Immature natural killer cell (primary cell): ENCODE measurements around the gene ZKSCAN2. TPM values are rescaled to one million over a fixed set of nuclear protein-coding genes. Genes with fewer than 3 reads are reported as not detected.

Experiments used
- DNase-seq, 3 donors: peaks; one replicate each; pipeline ENCODE4 v3.0.0; 2022; ENCODE audit warnings: mixed read lengths in 1 of 3
- H3K27ac Mint-ChIP-seq, 6 donors: one replicate each; pipeline ENCODE4 v1.8.0; 2020; ENCODE audit warnings: mixed read lengths in 6 of 6, mild to moderate bottlenecking in 5 of 6, inconsistent platforms in 4 of 6, moderate library complexity in 3 of 6
- H3K27me3 Mint-ChIP-seq, 3 donors: one replicate each; pipeline ENCODE4 v1.8.0; 2020 to 2021; ENCODE audit warnings: low read depth in 3 of 3, mild to moderate bottlenecking in 3 of 3, mixed read lengths in 3 of 3, moderate library complexity in 3 of 3, inconsistent platforms in 1 of 3
- H3K36me3 Mint-ChIP-seq, 3 donors: one replicate each; pipeline ENCODE4 v1.8.0; 2020; ENCODE audit warnings: mixed read lengths in 3 of 3, inconsistent platforms in 2 of 3, mild to moderate bottlenecking in 2 of 3
- H3K4me1 Mint-ChIP-seq, 2 donors: one replicate each; pipeline ENCODE4 v1.8.0; 2020; ENCODE audit warnings: inconsistent platforms in 2 of 2, mild to moderate bottlenecking in 2 of 2, mixed read lengths in 2 of 2, moderate library complexity in 1 of 2
- H3K4me3 Mint-ChIP-seq, 5 donors: one replicate each; pipeline ENCODE4 v1.8.0; 2020; ENCODE audit warnings: mild to moderate bottlenecking in 5 of 5, mixed read lengths in 5 of 5, inconsistent platforms in 3 of 5, moderate library complexity in 3 of 5
- H3K9me3 Mint-ChIP-seq, 6 donors: one replicate each; pipeline ENCODE4 v1.8.0; 2020; ENCODE audit warnings: mild to moderate bottlenecking in 6 of 6, mixed read lengths in 6 of 6, inconsistent platforms in 4 of 6, moderate library complexity in 3 of 6
- polyA plus RNA-seq, 3 donors: library from polyadenylated mRNA; unstranded; fragments of 300-500 nt; fragmentation: Illumina TruSeq; gene quantifications; one replicate each; pipeline ENCODE4 v1.2.3, GENCODE V29; 2021

ZKSCAN2 gene
- 1 to 10 TPM in 2 of 3 donors, under 1 TPM in 1; 0.86 to 2.7 (median 1.5) TPM for polyA plus RNA-seq

- peak; percentile 81 to 85 (median 83) for DNase-seq
- Mint-ChIP-seq H3K36me3 (peaks cover 0 to 3% (median 0%) of the 10 kb centered on the region in 3 donors), H3K4me3 (peak within 1 kb of the TSS; percentile 94 to 97 (median 95)), H3K4me1 (peaks cover 45 to 54% of the 10 kb centered on the region in 2 donors), H3K27me3 (peaks cover 12 to 17% (median 12%) of the 10 kb centered on the region in 3 donors), H3K9me3 (no peaks in the 10 kb centered on the region), H3K27ac (peak within 1 kb of the TSS; percentile 85 to 98 (median 95))
Observed at GRCh38 chr16:25257470-25257955, at the start of gene ZKSCAN2. Gene ZKSCAN2 (minus strand): TSS chr16:25257845. CDS start chr16:25257127, 718 bp downstream.

GRCh38 chr16:25299792-25300590 lies 42.3 kb upstream of the ZKSCAN2 start:
- no peak overlapping the region for H3K4me3 Mint-ChIP-seq
- peaks cover 0 to 6% (median 3%) of the 10 kb centered on the region in 3 donors for H3K27me3 Mint-ChIP-seq
- H3K9me3 Mint-ChIP-seq: peaks cover 0 to 4% (median 0%) of the 10 kb centered on the region in 6 donors
- no peak overlapping the region for H3K27ac Mint-ChIP-seq
- H3K4me1 Mint-ChIP-seq: no peaks in the 10 kb centered on the region
- no peak for DNase-seq
- peaks cover 0 to 4% (median 0%) of the 10 kb centered on the region in 3 donors for H3K36me3 Mint-ChIP-seq

GRCh38 chr16:25298165-25298872 lies 40.7 kb upstream of the ZKSCAN2 start:
- Mint-ChIP-seq H3K4me1 (no peaks in the 10 kb centered on the region), H3K9me3 (no peaks in the 10 kb centered on the region), H3K36me3 (peaks cover 0 to 4% (median under 1%) of the 10 kb centered on the region in 3 donors), H3K27me3 (peaks cover 0 to 6% (median 3%) of the 10 kb centered on the region in 3 donors), H3K4me3 (no peak overlapping the region), H3K27ac (no peak overlapping the region)
- DNase-seq: no peak

- peaks cover 0 to 6% (median 4%) of the 10 kb centered on the region in 3 donors for H3K36me3 Mint-ChIP-seq
Observed at GRCh38 chr16:25297151-25297787, 39.6 kb upstream of the ZKSCAN2 start.

GRCh38 chr16:25291580-25291979 lies 33.9 kb upstream of the ZKSCAN2 start:
- H3K4me3 Mint-ChIP-seq: no peak overlapping the region
- DNase-seq: no peak
- peaks cover 0 to 4% (median 0%) of the 10 kb centered on the region in 6 donors for H3K9me3 Mint-ChIP-seq
- H3K27ac Mint-ChIP-seq: no peak overlapping the region
- H3K36me3 Mint-ChIP-seq: peaks cover 0 to 17% (median 0%) of the 10 kb centered on the region in 3 donors
- no peaks in the 10 kb centered on the region for H3K4me1 Mint-ChIP-seq
- peaks cover 0 to 3% (median 0%) of the 10 kb centered on the region in 3 donors for H3K27me3 Mint-ChIP-seq

More at GRCh38 chr16:25297151-25297787, 39.6 kb upstream of the ZKSCAN2 start:
- Mint-ChIP-seq H3K27me3 (peaks cover 0 to 6% (median 3%) of the 10 kb centered on the region in 3 donors), H3K4me3 (no peak overlapping the region), H3K9me3 (no peaks in the 10 kb centered on the region), H3K27ac (no peak overlapping the region), H3K4me1 (no peaks in the 10 kb centered on the region)
- no peak for DNase-seq

- Mint-ChIP-seq H3K4me1 (no peaks in the 10 kb centered on the region), H3K4me3 (no peak overlapping the region), H3K9me3 (peaks cover 0 to 7% (median 2%) of the 10 kb centered on the region in 6 donors), H3K27ac (no peak overlapping the region), H3K36me3 (peaks cover 0 to 17% (median 0%) of the 10 kb centered on the region in 3 donors), H3K27me3 (peaks cover 0 to 3% (median 0%) of the 10 kb centered on the region in 3 donors)
- no peak for DNase-seq
Observed at GRCh38 chr16:25289466-25289865, 31.8 kb upstream of the ZKSCAN2 start.

GRCh38 chr16:25279491-25279890 lies 21.8 kb upstream of the ZKSCAN2 start:
- H3K27me3 Mint-ChIP-seq: peaks cover 0 to 10% (median 0%) of the 10 kb centered on the region in 3 donors
- H3K4me1 Mint-ChIP-seq: no peaks in the 10 kb centered on the region
- H3K36me3 Mint-ChIP-seq: no peaks in the 10 kb centered on the region
- H3K4me3 Mint-ChIP-seq: no peak overlapping the region
- peaks cover 0 to 12% (median 6%) of the 10 kb centered on the region in 6 donors for H3K9me3 Mint-ChIP-seq
- no peak for DNase-seq
- H3K27ac Mint-ChIP-seq: no peak overlapping the region

- H3K27ac Mint-ChIP-seq: peak overlapping the region in 1 of 6 donors; percentile 26
- H3K4me3 Mint-ChIP-seq: no peak overlapping the region
- no peak for DNase-seq
- H3K4me1 Mint-ChIP-seq: peaks cover 0 to 19% of the 10 kb centered on the region in 2 donors
- peaks cover 0 to 1% (median 0%) of the 10 kb centered on the region in 3 donors for H3K36me3 Mint-ChIP-seq
- no peaks in the 10 kb centered on the region for H3K9me3 Mint-ChIP-seq
- no peaks in the 10 kb centered on the region for H3K27me3 Mint-ChIP-seq
Observed at GRCh38 chr16:25271421-25271820, 13.8 kb upstream of the ZKSCAN2 start.

GRCh38 chr16:25270577-25270976 lies 12.9 kb upstream of the ZKSCAN2 start:
- Mint-ChIP-seq H3K9me3 (no peaks in the 10 kb centered on the region), H3K27me3 (no peaks in the 10 kb centered on the region), H3K36me3 (peaks cover 0 to 4% (median 3%) of the 10 kb centered on the region in 3 donors), H3K4me3 (no peak overlapping the region), H3K4me1 (peaks cover 0 to 28% of the 10 kb centered on the region in 2 donors), H3K27ac (peak overlapping the region in 2 of 6 donors; percentile 18 to 48)
- no peak for DNase-seq

- Mint-ChIP-seq H3K27me3 (no peaks in the 10 kb centered on the region), H3K36me3 (peaks cover 0 to 4% (median 3%) of the 10 kb centered on the region in 3 donors), H3K4me3 (no peak overlapping the region), H3K4me1 (peaks cover 0 to 34% of the 10 kb centered on the region in 2 donors), H3K27ac (no peak overlapping the region), H3K9me3 (no peaks in the 10 kb centered on the region)
- no peak for DNase-seq
Observed at GRCh38 chr16:25269879-25270278, 12.2 kb upstream of the ZKSCAN2 start.

GRCh38 chr16:25265968-25266367 lies 8.3 kb upstream of the ZKSCAN2 start:
- H3K27ac Mint-ChIP-seq: peak overlapping the region in 1 of 6 donors; percentile 40
- H3K4me1 Mint-ChIP-seq: peaks cover 10 to 56% of the 10 kb centered on the region in 2 donors
- no peak overlapping the region for H3K4me3 Mint-ChIP-seq

GRCh38 chr16:25264597-25264996 lies 7.0 kb upstream of the ZKSCAN2 start:
- Mint-ChIP-seq H3K4me1 (peaks cover 17 to 60% of the 10 kb centered on the region in 2 donors), H3K27ac (no peak overlapping the region), H3K27me3 (peaks cover 0 to 1% (median 0%) of the 10 kb centered on the region in 3 donors), H3K4me3 (no peak overlapping the region), H3K36me3 (peaks cover 0 to 4% (median 3%) of the 10 kb centered on the region in 3 donors), H3K9me3 (no peaks in the 10 kb centered on the region)
- no peak for DNase-seq

More at GRCh38 chr16:25265968-25266367, 8.3 kb upstream of the ZKSCAN2 start:
- Mint-ChIP-seq H3K27me3 (peaks cover 0 to 1% (median 0%) of the 10 kb centered on the region in 3 donors), H3K36me3 (peaks cover 0 to 4% (median 3%) of the 10 kb centered on the region in 3 donors), H3K9me3 (no peaks in the 10 kb centered on the region)
- DNase-seq: no peak

- Mint-ChIP-seq H3K4me1 (peaks cover 50 to 74% of the 10 kb centered on the region in 2 donors), H3K36me3 (no peaks in the 10 kb centered on the region), H3K4me3 (peak overlapping the region in 2 of 5 donors; percentile 51 to 61), H3K27ac (peak overlapping the region in 1 of 6 donors; percentile 8), H3K9me3 (no peaks in the 10 kb centered on the region), H3K27me3 (peaks cover 12 to 17% (median 13%) of the 10 kb centered on the region in 3 donors)
- no peak for DNase-seq
Observed at GRCh38 chr16:25260416-25260815, 2.8 kb upstream of the ZKSCAN2 start.
